Measurements from ENCODE around the gene KATNB1.

GRCh38 chr16:57785924-57786323, 50.4 kb downstream of the KATNB1 start:
- TF ChIP-seq CTCF (IDR thresholded peaks at IDR 0.05 in 8 of 11, conservative IDR thresholded peaks at IDR 0.05 in 3 of 11), result no peak
- TF ChIP-seq POLR2A (IDR thresholded peaks at IDR 0.05), result no peak

All from spleen (tissue), 7 donors.